Activated naive CD8-positive, alpha-beta T cell treated with anti-CD3 and anti-CD28 coated beads, Interleukin-2, amount 50 U/mL, for 24 hours (primary cell): ENCODE results near the gene GPR6.

Source experiments
- ATAC-seq: fragments of 150-1000 bp; cut with Tn5 transposase; one replicate; pipeline ENCODE4 v1.10.0; 2021
- DNase-seq: peaks from one replicate; pipeline ENCODE4 v3.0.0; 2021
- H3K27ac Mint-ChIP-seq: one replicate; pipeline ENCODE4 v1.8.0; 2021; ENCODE audit warnings: mild to moderate bottlenecking, mixed read lengths
- H3K27me3 Mint-ChIP-seq: one replicate; pipeline ENCODE4 v1.8.0; 2021; ENCODE audit warnings: mixed read lengths
- H3K36me3 Mint-ChIP-seq: one replicate; pipeline ENCODE4 v1.8.0; 2021; ENCODE audit warnings: low read depth, mixed read lengths
- H3K4me1 Mint-ChIP-seq: one replicate; pipeline ENCODE4 v1.8.0; 2021; ENCODE audit warnings: mixed read lengths
- H3K4me3 Mint-ChIP-seq: one replicate; pipeline ENCODE4 v1.8.0; 2021; ENCODE audit warnings: mild to moderate bottlenecking, moderate library complexity, mixed read lengths
- H3K9me3 Mint-ChIP-seq: one replicate; pipeline ENCODE4 v1.8.0; 2021; ENCODE audit warnings: mixed read lengths

The GPR6 gene, protein sequence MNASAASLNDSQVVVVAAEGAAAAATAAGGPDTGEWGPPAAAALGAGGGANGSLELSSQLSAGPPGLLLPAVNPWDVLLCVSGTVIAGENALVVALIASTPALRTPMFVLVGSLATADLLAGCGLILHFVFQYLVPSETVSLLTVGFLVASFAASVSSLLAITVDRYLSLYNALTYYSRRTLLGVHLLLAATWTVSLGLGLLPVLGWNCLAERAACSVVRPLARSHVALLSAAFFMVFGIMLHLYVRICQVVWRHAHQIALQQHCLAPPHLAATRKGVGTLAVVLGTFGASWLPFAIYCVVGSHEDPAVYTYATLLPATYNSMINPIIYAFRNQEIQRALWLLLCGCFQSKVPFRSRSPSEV

DNA sequence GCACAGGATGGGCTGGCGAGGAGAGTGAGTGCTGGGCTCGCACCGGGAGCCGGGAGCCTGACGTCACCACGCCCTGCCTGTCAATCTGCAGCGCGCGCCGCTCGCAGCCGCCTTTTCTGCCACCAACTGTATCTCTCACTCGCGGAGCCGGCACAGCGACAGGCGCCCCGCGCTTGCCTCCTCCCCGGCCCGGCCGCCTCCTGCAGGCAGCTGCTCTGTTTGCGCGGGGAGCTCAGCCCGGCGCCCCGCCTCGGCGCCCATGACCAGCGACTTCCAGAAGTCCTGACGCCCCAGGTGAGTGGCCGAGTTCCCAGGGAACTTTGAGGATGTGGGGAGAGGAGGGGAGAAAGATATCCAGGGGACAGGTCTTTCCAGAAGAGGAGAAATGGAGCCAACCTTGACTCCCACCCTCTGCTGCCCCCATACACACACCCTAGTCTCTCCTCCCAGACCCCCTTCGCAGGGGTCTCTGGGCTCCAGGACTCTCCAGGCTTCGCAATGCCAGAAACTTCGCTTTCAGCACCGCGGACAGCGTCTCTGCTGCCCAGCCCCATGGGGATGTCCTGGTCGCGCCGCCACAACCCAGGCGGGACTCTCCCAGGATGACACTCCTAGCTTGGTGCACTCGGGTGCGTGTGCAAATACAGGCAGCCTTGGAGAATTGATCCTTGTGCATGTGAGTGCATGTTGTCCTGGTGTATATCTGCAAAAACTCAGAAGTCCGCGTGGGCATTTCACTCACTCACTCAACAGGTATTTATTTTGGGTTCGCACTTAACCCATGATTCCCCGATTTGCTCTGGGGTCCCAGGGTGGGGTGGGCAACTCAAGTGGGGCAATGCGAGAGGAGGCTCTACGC, at the start of gene GPR6:
GPR6 (plus strand) TSS at position 138 of the 859 bp plus-strand sequence. CDS start 802 bp downstream, outside the sequence.
- peak; percentile 63 for DNase-seq
- H3K27ac Mint-ChIP-seq = no peak within 1 kb of the TSS

DNA sequence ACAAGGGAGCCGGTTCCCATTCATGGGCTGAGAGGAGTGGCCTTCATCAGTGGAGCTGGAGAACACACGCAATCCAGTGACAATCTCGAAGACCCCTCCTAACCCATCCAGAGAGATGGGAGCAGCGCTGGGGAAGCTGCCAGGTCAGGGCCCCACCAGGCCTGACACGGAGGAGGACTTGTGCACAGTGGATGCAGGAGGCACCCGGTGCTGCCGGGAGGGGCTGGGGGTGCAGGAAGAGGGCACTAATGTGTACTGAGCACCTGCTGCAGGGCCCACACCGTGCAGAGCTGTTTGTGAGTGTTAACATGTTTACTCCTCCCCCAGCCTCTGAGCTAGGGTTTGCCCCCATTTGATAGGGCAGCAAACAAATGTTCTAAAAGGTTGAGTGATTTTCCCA, 43.8 kb upstream of the GPR6 start:
- Mint-ChIP-seq H3K27ac (no peak overlapping the region), H3K27me3 (no peaks in the 10 kb centered on the region), H3K36me3 (no peaks in the 10 kb centered on the region), H3K4me1 (no peaks in the 10 kb centered on the region), H3K9me3 (peaks cover 9% of the 10 kb centered on the region), H3K4me3 (no peak overlapping the region)
- no peak for ATAC-seq
- no peak for DNase-seq

More for the DNA sequence above, at the start of gene GPR6:
- H3K4me1 Mint-ChIP-seq = peaks cover 3% of the 10 kb centered on the region
- no peak within 1 kb of the TSS for H3K4me3 Mint-ChIP-seq
- H3K27me3 Mint-ChIP-seq = peaks cover 52% of the 10 kb centered on the region
- ATAC-seq = no peak
- H3K36me3 Mint-ChIP-seq = peaks cover 2% of the 10 kb centered on the region
- H3K9me3 Mint-ChIP-seq = no peaks in the 10 kb centered on the region

DNA sequence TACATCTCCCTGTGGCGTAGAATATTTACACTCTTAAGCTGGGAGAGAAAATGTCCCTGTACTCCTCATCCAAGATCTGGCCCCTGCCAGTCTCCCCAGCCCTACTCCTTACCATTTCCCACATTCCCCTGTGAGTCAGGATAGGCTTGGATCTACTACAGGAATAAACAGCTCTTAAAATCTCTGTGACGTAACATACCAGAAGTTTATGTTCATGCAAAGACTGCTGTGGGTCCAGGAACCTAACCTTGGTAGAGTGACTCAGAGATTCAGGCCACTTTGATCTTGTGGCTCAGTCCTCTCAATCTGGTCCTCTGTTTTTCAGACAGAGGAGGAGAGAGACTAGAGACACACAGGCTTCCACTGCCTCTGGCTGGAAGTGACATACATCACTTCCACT, 38.5 kb upstream of the GPR6 start:
- ATAC-seq (no peak), DNase-seq (no peak)
- no peak overlapping the region for H3K27ac Mint-ChIP-seq
- H3K4me1 Mint-ChIP-seq = no peaks in the 10 kb centered on the region
- peaks cover 9% of the 10 kb centered on the region for H3K9me3 Mint-ChIP-seq
- peaks cover 8% of the 10 kb centered on the region for H3K27me3 Mint-ChIP-seq
- H3K36me3 Mint-ChIP-seq = no peaks in the 10 kb centered on the region
- H3K4me3 Mint-ChIP-seq = no peak overlapping the region

DNA sequence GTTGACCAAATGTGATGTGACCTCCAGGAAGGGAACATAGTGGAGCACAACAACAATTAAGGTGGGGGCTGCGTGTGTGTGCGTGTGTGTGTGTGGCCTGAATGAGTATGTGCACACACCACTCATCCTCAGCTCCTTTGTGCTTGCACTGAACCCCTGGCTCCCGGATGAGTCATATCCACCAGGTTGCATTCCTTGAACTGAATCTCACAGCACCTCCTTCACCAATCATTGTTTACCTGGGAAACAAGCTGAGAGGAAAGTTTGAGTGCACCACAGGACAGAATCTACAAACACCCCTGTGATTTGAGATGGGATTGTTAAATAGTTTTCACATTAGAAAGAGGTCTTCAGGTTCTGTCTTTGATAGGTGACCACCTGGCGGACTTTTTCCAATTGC, 33.7 kb upstream of the GPR6 start:
- Mint-ChIP-seq H3K4me1 (no peaks in the 10 kb centered on the region), H3K9me3 (no peaks in the 10 kb centered on the region), H3K36me3 (no peaks in the 10 kb centered on the region), H3K27me3 (peaks cover 12% of the 10 kb centered on the region), H3K27ac (no peak overlapping the region), H3K4me3 (no peak overlapping the region)
- no peak for DNase-seq
- ATAC-seq = no peak

DNA sequence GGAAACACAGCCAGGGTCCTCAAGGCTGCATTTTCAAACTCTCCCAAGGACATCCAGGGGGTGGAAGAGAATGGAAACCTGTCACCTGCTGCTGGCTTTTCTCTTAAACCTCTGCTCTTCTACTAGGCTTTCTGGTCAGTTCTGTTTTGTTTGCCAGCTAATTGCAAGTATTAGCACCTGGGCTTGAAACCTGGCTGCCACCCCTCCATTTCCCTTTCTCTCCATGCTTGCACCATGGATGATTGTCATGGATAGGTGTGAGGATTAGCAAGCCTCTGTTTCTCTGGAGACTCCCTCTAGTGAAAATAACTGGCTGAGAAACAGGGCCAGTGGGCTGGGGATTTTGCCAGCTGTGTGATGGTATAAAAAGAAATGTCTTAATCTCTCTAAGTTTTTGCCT, 33.0 kb upstream of the GPR6 start:
- Mint-ChIP-seq H3K9me3 (no peaks in the 10 kb centered on the region), H3K27ac (no peak overlapping the region), H3K27me3 (peaks cover 12% of the 10 kb centered on the region), H3K36me3 (no peaks in the 10 kb centered on the region), H3K4me1 (no peaks in the 10 kb centered on the region), H3K4me3 (no peak overlapping the region)
- DNase-seq (no peak), ATAC-seq (no peak)

DNA sequence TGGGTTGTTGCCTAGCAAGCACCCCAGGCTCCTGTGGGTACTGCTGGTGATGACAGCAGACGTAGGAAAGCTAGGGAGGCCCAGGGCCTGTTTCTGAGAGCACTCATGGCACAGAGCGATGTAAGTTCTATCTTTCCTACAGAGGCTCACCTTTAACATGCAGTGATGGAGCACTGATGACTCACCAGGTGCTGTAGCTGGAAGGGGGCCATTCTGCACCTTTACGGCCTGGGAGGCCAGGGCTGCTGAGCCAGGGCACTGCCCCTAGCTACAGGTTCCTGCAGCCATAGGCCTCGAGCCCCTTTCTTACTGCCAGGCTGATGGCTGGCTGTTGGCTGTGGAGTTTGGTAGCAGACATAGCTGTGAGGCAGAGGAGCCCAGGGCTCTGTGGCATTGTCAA, 31.1 kb upstream of the GPR6 start:
- Mint-ChIP-seq H3K9me3 (no peaks in the 10 kb centered on the region), H3K36me3 (no peaks in the 10 kb centered on the region), H3K4me3 (no peak overlapping the region), H3K27ac (no peak overlapping the region), H3K27me3 (peaks cover 12% of the 10 kb centered on the region), H3K4me1 (no peaks in the 10 kb centered on the region)
- DNase-seq (no peak), ATAC-seq (no peak)

DNA sequence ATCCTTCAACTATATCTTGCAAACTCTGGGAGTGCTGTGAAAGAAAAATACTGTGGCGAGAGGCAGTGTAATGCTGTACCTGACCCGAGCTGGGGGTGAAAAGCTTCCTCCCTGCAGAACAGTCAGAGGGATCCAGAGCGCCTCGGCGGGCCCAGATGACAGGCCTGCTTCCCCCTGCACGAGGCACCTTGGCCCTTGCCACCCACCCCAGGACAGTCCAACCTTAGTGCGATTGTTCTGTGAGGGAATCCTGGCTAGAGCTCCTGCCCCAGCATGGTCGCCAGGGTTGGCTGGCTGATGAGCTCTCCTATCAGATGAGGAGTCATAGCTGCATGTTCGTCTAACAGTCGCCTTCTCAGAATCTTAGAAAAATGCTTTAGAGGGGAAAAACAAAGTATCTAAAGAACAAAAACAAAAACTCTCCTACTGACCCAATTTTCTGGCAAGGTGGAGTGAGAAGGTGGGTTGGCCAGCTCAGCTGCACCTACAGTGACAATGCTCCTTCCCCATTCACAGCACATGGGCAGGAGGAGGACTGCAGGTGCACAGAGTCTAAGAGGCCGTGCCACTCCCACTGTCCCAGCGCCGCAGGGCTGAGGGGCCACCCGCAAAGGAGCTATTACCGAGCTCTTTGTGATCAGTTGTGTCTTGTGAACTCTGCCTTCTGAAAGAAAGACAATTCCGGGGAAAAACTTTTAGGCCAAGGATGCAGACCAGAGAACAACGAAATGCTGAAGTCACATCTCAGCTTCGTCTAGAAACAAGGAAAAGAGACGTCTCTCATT, 28.6 kb upstream of the GPR6 start:
- Mint-ChIP-seq H3K27ac (no peak overlapping the region), H3K4me3 (no peak overlapping the region), H3K9me3 (peaks cover 1% of the 10 kb centered on the region), H3K27me3 (peaks cover 4% of the 10 kb centered on the region), H3K4me1 (no peaks in the 10 kb centered on the region), H3K36me3 (no peaks in the 10 kb centered on the region)
- DNase-seq = no peak
- ATAC-seq = no peak

DNA sequence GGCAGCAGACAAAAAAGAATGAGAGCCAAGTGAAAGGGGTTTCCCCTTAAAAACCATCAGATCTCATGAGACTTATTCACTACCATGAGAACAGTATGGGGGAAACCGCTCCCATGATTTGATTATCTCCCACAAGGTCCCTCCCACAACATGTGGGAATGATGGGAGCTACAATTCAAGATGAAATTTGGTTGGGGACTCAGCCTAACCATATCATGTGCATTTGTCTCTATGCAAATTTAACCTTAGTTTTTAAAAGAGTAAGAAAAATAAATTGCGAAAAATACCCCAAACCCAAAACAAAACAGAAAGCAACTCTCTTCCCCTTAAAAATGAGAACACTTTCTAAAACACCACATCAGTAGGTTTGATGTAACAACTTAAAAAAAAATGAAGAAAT, 22.6 kb upstream of the GPR6 start:
- Mint-ChIP-seq H3K27ac (no peak overlapping the region), H3K27me3 (peaks cover 8% of the 10 kb centered on the region), H3K9me3 (peaks cover 9% of the 10 kb centered on the region), H3K36me3 (no peaks in the 10 kb centered on the region), H3K4me3 (no peak overlapping the region), H3K4me1 (no peaks in the 10 kb centered on the region)
- no peak for ATAC-seq
- DNase-seq = no peak

DNA sequence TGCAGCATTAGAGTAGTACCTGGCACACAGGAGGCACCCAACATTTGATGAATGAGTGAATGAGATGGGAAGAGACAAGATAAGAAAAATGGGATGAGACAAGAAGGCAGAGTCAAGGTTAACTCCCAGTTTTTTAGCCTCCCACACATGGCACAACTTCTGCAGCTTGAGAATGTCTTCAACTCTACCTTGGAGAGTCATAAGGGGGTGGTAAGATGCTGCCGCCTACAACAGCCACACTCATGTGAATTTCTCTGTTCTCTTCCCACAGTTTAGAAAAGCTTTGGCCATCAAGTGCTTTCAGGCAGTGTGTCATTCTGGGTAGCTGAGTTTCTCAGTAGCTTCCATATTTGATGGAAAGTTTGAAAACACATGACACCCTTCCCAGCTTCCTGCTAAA, 19.5 kb upstream of the GPR6 start:
- Mint-ChIP-seq H3K4me3 (no peak overlapping the region), H3K4me1 (peaks cover 8% of the 10 kb centered on the region), H3K27me3 (peaks cover 8% of the 10 kb centered on the region), H3K36me3 (no peaks in the 10 kb centered on the region), H3K9me3 (peaks cover 9% of the 10 kb centered on the region), H3K27ac (no peak overlapping the region)
- no peak for ATAC-seq
- no peak for DNase-seq

DNA sequence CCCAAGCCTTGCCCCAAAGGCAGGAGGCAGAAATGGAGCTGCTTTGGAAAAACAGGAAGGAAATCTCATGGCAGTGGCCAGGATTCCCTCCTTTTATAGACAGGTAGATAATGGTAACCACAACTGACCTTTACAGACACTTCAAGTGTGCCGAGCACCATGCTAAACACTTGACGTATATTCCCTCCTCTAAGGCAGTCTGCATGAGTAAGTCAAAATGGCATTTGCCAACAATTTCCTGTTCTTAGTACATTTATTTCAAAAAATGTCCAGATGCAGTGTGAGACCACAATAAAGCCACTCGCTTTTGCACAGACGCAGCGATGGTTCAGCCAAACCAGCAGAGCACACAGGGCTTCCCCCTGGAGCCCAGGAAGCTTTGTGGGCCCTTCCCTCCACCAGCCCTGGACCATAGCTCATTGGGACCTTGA, 16.5 kb upstream of the GPR6 start:
- H3K27ac Mint-ChIP-seq = no peak overlapping the region
- H3K4me3 Mint-ChIP-seq = no peak overlapping the region
- peak; percentile 16 for DNase-seq
- ATAC-seq = peak; percentile 79
- H3K27me3 Mint-ChIP-seq = peaks cover 10% of the 10 kb centered on the region
- peaks cover 8% of the 10 kb centered on the region for H3K4me1 Mint-ChIP-seq
- H3K36me3 Mint-ChIP-seq = no peaks in the 10 kb centered on the region
- H3K9me3 Mint-ChIP-seq = no peaks in the 10 kb centered on the region

DNA sequence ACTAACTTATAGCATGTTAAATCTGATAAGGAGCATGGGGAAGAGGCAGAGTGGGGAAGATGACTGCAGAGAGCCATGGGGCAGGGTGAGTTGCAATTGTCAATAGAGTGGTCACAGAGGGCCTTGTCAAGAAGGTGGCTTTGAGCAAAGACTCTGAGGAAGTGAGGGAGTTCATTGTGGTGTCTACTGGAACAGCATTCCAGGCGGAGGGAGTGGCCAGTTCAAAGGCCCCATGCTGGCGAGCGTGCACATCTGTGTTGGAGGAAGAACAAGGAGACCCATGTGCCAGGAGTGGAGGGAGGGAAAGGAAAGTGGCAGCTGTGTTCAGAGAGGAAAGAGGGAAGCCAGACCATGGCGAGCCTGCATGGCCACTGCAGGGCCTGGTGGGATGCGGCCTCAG, 15.8 kb upstream of the GPR6 start:
- no peak overlapping the region for H3K27ac Mint-ChIP-seq
- ATAC-seq = no peak
- no peak overlapping the region for H3K4me3 Mint-ChIP-seq
- H3K36me3 Mint-ChIP-seq = no peaks in the 10 kb centered on the region
- H3K4me1 Mint-ChIP-seq = peaks cover 8% of the 10 kb centered on the region
- H3K9me3 Mint-ChIP-seq = no peaks in the 10 kb centered on the region
- DNase-seq = no peak
- peaks cover 8% of the 10 kb centered on the region for H3K27me3 Mint-ChIP-seq

DNA sequence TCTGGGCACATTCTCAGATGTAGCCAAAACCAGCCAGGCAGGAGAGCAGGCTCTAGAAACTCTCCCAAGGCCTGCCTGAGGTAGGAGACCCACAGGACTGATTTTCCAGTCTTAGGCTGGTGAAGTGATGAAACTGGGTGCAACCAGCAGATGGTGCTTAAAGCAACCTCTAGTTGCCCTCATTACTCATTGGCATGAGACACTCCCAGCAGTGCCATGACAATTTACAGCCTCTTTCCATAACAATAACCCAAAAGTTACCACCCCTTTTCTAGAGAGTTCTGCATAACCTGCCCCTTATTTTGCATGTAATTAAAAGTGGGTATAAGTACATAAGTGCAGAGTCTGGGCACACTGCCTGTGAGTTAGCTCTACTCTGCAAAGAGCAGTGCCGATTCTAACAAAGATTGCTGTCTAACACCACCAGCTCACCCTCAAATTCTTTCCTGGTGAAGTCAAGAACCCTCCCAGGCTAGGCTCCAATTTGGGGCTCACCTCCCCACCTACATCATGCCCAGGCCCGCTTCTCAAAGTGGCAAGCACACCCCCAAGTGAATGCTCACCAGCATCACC, 14.4 kb upstream of the GPR6 start:
- Mint-ChIP-seq H3K4me3 (no peak overlapping the region), H3K27me3 (peaks cover 7% of the 10 kb centered on the region), H3K4me1 (peaks cover 8% of the 10 kb centered on the region), H3K27ac (no peak overlapping the region), H3K36me3 (no peaks in the 10 kb centered on the region), H3K9me3 (no peaks in the 10 kb centered on the region)
- ATAC-seq (no peak), DNase-seq (no peak)

DNA sequence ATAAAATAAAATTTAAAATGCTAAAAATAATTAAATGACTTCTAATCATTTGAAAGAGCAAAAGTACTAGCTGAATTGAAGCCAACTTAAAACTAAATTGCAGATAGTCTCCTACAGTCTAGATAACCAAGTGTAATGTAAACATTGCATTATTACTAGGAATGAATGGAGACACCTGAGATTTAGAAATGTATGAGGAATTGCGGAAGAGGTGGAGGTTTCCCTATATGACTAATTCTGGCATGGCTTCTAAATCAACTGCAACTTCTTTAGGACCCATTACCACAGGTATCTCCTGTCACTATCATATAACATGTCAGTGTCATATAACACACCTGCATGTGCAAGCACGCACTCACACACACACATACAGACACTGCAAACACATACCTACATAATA, 13.2 kb upstream of the GPR6 start:
- Mint-ChIP-seq H3K9me3 (no peaks in the 10 kb centered on the region), H3K4me3 (no peak overlapping the region), H3K4me1 (peaks cover 8% of the 10 kb centered on the region), H3K27ac (no peak overlapping the region), H3K36me3 (no peaks in the 10 kb centered on the region), H3K27me3 (peaks cover 7% of the 10 kb centered on the region)
- no peak for ATAC-seq
- no peak for DNase-seq

DNA sequence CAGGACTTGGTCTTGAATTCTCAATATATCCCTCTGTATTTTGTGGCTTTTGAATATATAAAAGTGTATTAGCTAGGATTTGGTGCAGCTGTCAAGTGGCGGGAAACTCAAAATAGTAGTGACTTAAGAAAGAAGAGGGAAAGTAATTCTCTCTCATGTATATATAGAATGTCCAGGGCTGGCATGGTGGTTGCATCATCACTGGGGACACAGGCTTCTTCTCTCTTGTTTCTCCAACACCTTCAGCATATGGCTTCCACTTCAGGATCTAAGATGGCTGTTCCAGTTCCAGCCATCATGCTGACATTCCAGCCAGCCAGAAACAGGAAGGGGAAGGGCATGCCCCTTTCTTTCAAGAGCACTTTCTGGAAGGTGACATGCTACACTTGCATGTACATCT, 11.8 kb upstream of the GPR6 start:
- H3K9me3 Mint-ChIP-seq = no peaks in the 10 kb centered on the region
- H3K4me3 Mint-ChIP-seq = no peak overlapping the region
- ATAC-seq (no peak), DNase-seq (no peak)
- peaks cover 9% of the 10 kb centered on the region for H3K27me3 Mint-ChIP-seq
- peaks cover 8% of the 10 kb centered on the region for H3K4me1 Mint-ChIP-seq
- no peak overlapping the region for H3K27ac Mint-ChIP-seq
- no peaks in the 10 kb centered on the region for H3K36me3 Mint-ChIP-seq
